ENCODE data around the gene EEF1AKMT1. TPM values are rescaled to one million over a fixed set of nuclear protein-coding genes. Genes with fewer than 3 reads are reported as not detected.

EEF1AKMT1 gene
- total RNA-seq, 1 donor from 2014 or later = 11.9 TPM

DNA sequence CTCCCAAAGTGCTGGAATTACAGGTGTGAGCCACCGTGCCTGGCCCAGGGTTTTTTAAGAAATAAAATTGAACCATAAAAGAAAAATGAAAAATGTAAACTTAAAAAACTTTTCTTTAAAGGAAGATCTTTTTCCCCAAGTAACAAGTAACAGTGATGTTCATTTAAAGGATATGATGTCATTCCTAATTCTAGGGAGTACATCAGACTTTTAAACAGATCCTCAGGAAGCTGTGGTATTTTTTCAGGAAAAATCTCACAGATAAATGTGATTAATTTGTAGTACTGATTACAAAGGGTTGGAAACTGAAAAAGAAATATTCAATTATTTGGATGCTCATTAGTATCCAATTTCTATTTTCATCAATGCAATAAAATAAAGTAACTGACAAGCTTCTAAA, 14.6 kb upstream of the EEF1AKMT1 start:
- H3K36me3 ChIP-seq (ENCODE audit: control insufficient read depth, insufficient read depth, low read length) = no peaks in the 10 kb centered on the region
- TF ChIP-seq, protein P1, sequence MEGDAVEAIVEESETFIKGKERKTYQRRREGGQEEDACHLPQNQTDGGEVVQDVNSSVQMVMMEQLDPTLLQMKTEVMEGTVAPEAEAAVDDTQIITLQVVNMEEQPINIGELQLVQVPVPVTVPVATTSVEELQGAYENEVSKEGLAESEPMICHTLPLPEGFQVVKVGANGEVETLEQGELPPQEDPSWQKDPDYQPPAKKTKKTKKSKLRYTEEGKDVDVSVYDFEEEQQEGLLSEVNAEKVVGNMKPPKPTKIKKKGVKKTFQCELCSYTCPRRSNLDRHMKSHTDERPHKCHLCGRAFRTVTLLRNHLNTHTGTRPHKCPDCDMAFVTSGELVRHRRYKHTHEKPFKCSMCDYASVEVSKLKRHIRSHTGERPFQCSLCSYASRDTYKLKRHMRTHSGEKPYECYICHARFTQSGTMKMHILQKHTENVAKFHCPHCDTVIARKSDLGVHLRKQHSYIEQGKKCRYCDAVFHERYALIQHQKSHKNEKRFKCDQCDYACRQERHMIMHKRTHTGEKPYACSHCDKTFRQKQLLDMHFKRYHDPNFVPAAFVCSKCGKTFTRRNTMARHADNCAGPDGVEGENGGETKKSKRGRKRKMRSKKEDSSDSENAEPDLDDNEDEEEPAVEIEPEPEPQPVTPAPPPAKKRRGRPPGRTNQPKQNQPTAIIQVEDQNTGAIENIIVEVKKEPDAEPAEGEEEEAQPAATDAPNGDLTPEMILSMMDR (IDR thresholded peaks at IDR 0.05; ENCODE audit: insufficient read depth, low read length, poor library complexity, severe bottlenecking) = no peak
- no peak for DNase-seq (ENCODE audit: low read depth)
- H3K27me3 ChIP-seq (ENCODE audit: control insufficient read depth, insufficient read depth, low read length) = no peaks in the 10 kb centered on the region
- H3K4me3 ChIP-seq (ENCODE audit: low read depth, low read length) = no peak overlapping the region

DNA sequence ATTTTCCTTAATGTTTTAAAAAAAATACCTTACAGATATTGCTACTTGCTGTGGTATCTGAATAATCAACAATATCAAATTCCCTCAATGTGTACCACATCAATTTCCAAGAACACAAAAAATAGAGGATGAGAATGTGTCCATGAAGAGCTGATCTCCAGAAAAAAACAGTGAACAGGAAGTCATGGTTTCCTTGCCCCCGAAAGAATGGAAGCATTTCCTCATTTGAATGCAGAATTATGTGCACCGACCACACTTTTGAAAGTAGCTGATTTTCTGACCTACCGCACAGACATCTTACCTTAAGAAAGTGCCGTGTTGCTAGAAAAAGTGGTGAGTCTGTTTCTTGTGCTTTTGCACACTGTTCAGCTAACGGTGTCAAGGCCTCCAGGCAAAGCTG, 13.4 kb upstream of the EEF1AKMT1 start:
- no peaks in the 10 kb centered on the region for H3K27me3 ChIP-seq (ENCODE audit: control insufficient read depth, insufficient read depth, low read length)
- TF ChIP-seq, protein P1 (IDR thresholded peaks at IDR 0.05; ENCODE audit: insufficient read depth, low read length, poor library complexity, severe bottlenecking) = no peak
- no peak overlapping the region for H3K4me3 ChIP-seq (ENCODE audit: low read depth, low read length)
- DNase-seq (ENCODE audit: low read depth) = no peak
- no peaks in the 10 kb centered on the region for H3K36me3 ChIP-seq (ENCODE audit: control insufficient read depth, insufficient read depth, low read length)

DNA sequence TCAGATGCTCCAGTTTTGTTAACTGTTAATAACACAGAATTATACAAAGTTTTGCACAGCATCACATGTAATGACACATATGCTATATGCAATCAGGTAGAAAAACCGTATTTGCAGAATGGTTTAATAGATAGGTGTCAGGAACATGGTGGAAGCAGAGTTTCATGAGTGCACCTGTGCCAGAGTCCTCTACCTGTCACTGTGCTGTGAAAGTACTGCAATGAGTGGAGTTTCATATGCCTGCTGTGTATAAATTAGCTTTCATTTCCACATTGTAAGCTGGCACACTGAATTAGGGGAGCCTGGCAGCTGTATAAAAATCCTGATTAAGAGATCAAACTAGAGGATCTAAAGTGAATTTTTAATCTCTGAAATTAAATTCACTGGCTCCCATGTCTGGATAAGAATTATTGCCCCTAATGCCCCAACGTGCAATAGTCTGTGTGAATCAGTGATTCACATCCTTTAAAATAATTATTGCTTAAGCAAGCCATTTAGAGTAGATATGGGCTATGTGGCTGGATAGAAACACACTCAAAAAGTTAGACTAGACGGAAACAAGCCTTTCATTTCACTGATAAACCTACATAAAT, 8.5 kb upstream of the EEF1AKMT1 start:
- no peak for DNase-seq (ENCODE audit: low read depth)
- Histone ChIP-seq H3K27me3 (ENCODE audit: control insufficient read depth, insufficient read depth, low read length) (no peaks in the 10 kb centered on the region), H3K36me3 (ENCODE audit: control insufficient read depth, insufficient read depth, low read length) (no peaks in the 10 kb centered on the region), H3K4me3 (ENCODE audit: low read depth, low read length) (no peak overlapping the region)
- TF ChIP-seq, protein P1 (IDR thresholded peaks at IDR 0.05; ENCODE audit: insufficient read depth, low read length, poor library complexity, severe bottlenecking) = no peak

DNA sequence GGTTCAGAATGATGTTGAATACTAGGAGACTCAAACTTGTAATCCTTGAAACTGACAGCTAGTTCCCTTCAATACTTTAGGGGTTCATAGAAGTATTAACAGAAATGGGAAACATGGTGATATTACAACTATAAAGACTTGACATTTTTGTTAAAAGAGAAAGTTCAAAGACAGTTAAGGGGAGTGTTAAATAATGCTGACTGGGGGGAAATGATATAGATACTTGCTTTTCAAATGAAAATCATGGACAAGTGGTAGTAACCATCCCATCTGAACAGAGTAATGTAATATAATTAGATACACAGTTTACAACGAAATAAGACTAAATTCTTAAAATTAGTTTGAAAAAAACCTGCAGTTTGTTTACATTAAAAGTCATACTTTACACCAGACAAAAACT, 6.6 kb upstream of the EEF1AKMT1 start:
- TF ChIP-seq, protein P1 (IDR thresholded peaks at IDR 0.05; ENCODE audit: insufficient read depth, low read length, poor library complexity, severe bottlenecking) = no peak
- Histone ChIP-seq H3K36me3 (ENCODE audit: control insufficient read depth, insufficient read depth, low read length) (no peaks in the 10 kb centered on the region), H3K4me3 (ENCODE audit: low read depth, low read length) (no peak overlapping the region), H3K27me3 (ENCODE audit: control insufficient read depth, insufficient read depth, low read length) (no peaks in the 10 kb centered on the region)
- DNase-seq (ENCODE audit: low read depth) = no peak

DNA sequence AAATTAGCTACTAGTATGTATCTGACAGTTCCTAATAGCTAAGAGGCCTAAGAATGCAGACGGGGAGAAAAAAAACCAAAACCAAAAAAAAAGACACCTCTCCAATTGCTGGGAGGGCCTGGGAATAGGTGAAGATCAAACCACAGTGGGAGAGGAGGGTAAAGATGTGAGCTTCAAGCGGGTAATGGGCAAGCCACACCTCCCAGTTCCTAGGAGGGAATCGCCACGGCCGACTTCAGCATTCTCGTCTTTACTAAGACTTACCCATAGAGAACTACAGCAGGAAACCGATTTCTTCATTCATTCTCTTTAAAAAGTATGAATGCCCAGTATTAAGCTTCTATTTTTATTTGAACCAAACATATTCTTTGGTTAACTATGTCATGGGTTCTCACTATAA, 5.6 kb upstream of the EEF1AKMT1 start:
- TF ChIP-seq, protein P1 (IDR thresholded peaks at IDR 0.05; ENCODE audit: insufficient read depth, low read length, poor library complexity, severe bottlenecking) = no peak
- Histone ChIP-seq H3K4me3 (ENCODE audit: low read depth, low read length) (no peak overlapping the region), H3K27me3 (ENCODE audit: control insufficient read depth, insufficient read depth, low read length) (no peaks in the 10 kb centered on the region), H3K36me3 (ENCODE audit: control insufficient read depth, insufficient read depth, low read length) (no peaks in the 10 kb centered on the region)
- DNase-seq (ENCODE audit: low read depth) = no peak

DNA sequence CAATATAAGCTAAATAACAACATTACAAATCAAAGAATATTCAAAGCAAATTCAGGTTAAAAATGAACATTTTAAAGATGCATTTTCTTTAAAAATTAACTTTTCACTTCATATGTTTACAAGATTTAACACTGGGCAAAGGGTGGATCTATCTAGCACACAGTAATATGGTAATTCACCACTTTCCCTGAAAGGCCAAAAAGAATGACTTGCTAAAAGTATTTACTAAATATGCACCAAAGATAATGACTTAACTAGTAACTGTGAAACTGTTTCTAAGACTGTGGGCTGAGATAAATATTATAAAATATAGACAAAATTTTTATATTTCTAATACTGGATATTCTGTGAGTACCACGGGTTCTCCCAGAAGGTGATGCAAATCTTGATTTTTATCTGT, 4.5 kb upstream of the EEF1AKMT1 start:
- H3K4me3 ChIP-seq (ENCODE audit: low read depth, low read length) = no peak overlapping the region
- H3K36me3 ChIP-seq (ENCODE audit: control insufficient read depth, insufficient read depth, low read length) = no peaks in the 10 kb centered on the region
- TF ChIP-seq, protein P1 (IDR thresholded peaks at IDR 0.05; ENCODE audit: insufficient read depth, low read length, poor library complexity, severe bottlenecking) = no peak
- DNase-seq (ENCODE audit: low read depth) = no peak
- H3K27me3 ChIP-seq (ENCODE audit: control insufficient read depth, insufficient read depth, low read length) = no peaks in the 10 kb centered on the region

All from kidney epithelial cell (primary cell).